ENCODE results near the gene LRP1.

The LRP1 gene

DNA sequence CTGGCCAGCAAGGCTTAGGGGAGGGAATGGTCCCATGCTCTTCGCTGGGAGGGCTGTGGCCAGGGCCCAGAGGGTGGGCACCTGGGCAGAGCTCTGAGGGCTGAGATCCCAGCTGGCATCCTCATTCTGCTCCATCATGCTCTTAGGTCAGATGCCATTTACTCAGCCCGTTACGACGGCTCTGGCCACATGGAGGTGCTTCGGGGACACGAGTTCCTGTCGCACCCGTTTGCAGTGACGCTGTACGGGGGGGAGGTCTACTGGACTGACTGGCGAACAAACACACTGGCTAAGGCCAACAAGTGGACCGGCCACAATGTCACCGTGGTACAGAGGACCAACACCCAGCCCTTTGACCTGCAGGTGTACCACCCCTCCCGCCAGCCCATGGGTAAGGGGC is 49.9 kb downstream of the LRP1 start:
- DNase-seq, result peak; percentile 25

DNA sequence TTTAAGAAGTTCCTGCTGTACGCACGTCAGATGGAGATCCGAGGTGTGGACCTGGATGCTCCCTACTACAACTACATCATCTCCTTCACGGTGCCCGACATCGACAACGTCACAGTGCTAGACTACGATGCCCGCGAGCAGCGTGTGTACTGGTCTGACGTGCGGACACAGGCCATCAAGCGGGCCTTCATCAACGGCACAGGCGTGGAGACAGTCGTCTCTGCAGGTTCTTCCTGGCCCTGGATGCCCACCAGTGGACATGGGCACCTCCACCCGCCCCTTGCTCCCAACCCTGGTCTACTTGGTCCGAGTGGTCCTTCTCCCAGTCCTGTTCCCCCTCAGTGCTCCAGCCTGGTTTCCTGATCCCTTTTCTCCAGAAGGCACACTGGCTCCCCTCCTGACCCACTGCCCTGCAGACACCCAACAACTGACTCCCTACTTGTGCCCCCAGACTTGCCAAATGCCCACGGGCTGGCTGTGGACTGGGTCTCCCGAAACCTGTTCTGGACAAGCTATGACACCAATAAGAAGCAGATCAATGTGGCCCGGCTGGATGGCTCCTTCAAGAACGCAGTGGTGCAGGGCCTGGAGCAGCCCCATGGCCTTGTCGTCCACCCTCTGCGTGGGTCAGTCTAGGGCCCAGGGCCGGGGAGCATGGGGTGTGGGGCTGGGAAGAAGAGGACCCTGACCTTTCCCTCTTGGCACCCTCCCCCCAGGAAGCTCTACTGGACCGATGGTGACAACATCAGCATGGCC is 51.2 kb downstream of the LRP1 start:
- no peak for DNase-seq

DNA sequence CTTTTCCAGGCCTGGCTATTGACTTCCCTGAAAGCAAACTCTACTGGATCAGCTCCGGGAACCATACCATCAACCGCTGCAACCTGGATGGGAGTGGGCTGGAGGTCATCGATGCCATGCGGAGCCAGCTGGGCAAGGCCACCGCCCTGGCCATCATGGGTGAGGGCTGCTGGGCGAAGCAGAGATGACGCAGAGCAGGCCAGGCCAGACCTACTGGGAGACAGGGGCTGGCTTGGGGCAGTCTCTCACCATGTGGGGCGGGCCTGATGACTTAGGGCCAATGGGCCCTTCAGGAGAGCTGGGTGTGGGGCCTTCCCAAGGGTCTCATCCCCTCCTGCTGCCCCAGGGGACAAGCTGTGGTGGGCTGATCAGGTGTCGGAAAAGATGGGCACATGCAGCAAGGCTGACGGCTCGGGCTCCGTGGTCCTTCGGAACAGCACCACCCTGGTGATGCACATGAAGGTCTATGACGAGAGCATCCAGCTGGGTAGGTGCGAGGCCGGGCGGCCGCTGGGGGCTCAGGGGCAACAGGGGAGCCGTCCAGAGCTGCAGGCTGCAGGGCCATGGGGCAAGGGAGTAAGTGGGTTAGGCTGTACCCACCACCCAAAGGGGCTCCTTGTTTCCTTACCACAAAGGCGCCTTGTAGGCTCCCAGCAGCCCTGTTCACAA is 52.2 kb downstream of the LRP1 start:
- DNase-seq, result no peak

DNA sequence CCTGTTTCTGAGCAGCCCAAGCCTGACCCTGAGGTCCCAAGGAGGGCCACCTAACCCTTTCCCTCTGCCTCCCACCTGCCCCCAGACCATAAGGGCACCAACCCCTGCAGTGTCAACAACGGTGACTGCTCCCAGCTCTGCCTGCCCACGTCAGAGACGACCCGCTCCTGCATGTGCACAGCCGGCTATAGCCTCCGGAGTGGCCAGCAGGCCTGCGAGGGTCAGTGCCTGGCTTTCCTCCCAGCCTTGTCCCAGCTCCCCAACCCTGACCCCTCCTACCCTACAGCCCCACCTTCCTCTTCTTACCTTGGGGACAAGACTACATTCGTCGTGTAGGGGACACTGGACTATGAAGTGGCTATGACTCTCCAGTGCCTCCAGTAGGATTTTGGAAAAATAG is 52.8 kb downstream of the LRP1 start:
- no peak for DNase-seq

DNA sequence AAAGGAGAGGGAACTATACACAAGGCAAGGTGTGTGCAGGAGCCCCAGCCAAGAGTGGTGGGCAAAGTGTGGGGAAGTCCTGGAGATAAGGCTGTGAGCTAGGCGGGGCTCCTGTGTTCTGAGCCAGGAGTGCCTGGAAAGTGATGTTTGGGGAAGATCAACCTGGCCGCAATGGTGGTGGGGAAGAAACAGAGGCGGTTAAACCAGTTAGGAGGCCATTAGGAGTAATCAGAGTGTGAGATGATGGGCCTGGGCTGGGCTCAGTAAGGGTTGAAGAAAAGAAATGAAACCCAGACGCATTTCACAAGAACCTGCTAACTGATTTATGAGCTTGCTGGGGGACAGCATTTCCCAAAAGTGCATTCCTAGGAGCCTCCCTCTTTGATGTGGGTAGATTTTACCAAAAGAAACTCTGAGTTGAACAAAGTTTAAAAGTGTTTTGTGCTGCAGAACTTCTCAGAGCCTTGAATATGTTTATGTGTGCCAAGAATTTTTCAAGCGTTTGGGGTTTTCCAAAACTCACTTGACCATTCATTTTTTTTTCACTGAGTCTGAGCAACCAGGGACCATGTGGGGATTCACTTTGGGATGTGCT is 53.4 kb downstream of the LRP1 start:
- no peak for DNase-seq

DNA sequence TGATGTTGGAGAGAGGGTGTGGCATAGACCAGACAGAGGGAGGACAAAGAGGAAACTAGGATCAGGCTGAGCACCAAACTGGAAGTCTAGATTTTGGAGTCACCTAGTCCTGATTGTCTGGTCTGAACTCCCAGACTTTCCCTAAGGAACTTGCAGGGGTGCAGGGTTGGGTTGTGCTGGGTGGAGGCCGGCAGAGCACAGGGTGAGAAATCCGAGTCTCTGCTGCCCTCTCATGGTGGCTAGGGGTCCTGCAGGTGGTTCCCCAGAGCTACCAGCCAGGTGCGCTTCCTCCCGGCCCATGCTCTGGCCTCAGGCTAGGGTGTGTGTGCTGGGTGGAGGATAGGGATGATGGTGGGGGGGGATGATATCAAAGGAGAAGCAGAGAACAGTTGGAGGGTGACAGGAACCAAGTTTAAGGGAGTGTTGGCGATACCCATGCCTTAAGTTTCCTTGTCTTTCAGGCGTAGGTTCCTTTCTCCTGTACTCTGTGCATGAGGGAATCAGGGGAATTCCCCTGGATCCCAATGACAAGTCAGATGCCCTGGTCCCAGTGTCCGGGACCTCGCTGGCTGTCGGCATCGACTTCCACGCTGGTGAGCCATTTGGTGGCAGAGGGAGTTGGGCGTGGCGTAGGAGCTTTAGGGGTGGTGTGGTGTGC is 54.8 kb downstream of the LRP1 start:
- peak; percentile 80 for DNase-seq

DNA sequence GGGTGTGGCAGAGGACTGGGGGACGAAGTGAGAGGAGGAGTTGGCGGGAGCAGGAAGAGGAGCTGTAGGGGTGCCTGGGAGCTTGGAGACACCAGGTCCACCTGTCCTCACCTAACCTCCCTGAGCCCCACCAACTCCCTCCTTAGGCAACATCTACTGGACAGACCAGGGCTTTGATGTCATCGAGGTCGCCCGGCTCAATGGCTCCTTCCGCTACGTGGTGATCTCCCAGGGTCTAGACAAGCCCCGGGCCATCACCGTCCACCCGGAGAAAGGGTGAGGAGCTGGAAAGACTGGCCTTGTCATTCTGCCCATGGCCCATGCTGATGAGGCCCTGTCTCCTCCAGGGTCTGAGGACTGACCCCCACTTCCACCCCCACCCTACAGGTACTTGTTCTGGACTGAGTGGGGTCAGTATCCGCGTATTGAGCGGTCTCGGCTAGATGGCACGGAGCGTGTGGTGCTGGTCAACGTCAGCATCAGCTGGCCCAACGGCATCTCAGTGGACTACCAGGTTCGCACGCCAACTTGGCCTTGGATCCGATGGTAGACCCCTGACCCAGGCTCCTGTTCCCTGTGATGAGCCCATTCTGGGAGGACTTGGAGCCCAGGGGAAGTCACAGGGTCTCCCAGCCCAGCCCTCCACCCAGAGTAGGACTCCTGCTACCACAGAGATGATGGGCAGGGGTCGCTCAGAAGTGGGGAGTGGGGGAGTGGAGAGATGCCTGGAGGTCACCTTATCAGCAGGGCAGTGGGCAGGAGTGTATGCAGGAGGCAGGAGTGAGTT is 55.8 kb downstream of the LRP1 start:
- no peak for DNase-seq

DNA sequence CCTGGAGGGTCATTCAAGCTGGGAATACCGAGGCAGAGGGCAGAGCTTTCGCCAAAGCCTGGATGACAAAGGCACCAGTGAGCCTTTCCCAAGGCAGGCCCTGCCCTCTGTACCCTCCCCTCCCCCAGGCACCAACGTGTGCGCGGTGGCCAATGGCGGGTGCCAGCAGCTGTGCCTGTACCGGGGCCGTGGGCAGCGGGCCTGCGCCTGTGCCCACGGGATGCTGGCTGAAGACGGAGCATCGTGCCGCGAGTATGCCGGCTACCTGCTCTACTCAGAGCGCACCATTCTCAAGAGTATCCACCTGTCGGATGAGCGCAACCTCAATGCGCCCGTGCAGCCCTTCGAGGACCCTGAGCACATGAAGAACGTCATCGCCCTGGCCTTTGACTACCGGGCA is 57.1 kb downstream of the LRP1 start:
- DNase-seq, result no peak

DNA sequence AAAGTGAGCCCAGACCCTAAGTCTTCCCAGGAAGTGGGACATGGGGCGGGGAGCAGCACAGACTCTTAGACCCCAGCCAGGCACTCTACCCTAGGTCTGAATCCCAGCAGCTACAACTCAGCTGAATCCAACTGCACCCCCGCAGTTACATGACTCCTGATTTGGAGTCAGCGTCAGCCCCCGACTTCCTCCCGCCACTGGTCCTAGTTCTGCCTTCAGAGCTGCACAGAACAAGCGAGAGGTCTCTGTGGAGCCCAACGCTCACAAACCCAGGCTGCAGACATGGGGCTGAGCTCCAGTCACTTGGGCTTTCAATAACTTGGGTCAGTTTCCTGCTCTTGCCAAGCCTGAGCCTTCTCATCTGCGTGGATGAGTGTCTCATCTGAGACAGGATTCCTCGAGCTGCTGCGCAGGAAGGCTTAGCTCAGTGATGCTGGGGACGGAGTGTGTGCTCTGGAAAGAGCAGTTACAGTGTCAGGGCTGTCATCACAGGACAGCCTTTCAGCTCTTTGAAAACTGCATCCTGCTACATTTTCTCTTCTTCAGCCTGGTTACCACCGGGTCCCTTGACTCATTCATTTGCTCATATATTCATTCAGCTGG is 57.7 kb downstream of the LRP1 start:
- no peak for DNase-seq

DNA sequence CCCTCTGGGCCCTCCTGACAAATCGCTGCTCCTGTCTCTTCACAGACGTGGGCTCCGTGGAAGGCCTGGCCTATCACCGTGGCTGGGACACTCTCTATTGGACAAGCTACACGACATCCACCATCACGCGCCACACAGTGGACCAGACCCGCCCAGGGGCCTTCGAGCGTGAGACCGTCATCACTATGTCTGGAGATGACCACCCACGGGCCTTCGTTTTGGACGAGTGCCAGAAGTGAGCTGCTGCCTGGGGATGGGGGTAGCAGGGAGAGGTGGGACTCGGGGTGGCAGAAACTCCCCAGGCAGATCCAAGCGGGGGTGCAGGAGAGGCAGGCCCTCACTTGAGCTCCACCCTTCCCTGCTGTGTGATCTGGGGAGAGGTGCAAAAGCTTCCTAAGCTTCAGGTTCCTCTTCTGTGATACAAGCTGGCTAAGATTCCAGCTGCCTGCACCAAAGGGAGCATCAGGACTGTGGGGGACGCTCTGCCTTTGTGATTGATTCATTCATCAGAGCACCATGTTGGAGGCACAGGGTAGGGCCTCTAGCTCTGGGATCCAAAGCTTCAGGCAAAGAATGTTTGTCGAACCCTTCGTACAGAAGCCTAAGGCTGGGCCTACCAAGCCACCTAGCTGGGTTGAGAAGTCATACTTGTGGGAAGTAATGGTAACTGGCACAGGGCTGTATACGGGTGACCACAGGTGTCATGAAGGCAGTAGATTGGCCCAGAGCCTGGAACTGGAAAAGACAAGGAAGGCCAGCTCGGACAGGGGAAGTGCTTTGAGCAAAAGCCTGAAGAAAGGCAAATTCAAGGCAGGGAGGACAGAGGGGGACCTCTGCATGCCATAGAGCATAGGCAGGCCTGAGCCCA is 59.2 kb downstream of the LRP1 start:
- no peak for DNase-seq

DNA sequence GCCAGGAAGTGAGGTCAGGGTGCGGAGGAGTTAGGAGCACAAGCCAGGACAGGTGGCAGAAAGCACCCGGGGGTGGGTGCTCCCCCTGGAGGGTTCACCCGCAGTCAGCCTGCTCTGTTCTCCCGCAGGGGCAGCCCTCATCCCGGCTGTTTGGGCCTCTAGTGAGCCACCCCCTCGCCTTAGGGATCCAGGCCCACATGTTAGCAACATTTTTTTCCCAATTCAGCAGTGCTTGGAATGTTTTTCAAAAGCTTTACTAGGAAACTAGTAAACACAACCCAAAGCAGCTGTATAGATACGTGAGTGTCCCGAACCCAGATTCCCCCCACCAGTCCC is 59.8 kb downstream of the LRP1 start:
- DNase-seq, result no peak

DNA sequence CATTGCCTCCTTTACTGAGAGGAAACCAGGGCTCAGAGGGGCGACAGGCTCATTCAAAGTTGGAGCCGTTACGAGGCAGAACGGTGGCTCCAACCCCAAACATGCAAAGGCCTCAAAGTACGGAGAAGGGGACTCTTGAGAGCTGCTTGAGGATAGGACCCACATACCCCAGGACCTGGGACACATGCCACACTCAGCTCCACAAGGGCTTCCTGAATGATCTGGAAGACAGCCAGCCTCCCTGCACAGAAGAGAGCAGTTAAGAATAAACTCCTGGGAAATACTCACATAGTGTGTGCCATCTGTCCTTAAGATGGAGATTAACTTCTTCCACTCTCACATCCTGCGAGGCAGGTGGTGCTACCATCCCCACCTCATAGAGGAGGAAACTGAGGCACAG is 61.8 kb downstream of the LRP1 start:
- peak; percentile 28 for DNase-seq

DNA sequence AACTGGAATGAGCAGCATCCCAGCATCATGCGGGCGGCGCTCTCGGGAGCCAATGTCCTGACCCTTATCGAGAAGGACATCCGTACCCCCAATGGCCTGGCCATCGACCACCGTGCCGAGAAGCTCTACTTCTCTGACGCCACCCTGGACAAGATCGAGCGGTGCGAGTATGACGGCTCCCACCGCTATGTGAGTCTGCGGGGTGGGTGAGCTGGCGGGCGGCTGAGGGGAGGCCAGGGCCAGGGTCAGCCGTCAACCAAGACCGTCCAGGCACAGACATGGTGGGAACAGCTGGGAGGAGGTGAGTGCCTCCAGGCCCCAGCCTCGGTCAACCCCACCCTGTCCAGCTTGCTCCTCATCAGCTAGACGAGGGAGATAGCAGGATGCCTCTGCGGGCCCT is 62.5 kb downstream of the LRP1 start:
- DNase-seq, result no peak

DNA sequence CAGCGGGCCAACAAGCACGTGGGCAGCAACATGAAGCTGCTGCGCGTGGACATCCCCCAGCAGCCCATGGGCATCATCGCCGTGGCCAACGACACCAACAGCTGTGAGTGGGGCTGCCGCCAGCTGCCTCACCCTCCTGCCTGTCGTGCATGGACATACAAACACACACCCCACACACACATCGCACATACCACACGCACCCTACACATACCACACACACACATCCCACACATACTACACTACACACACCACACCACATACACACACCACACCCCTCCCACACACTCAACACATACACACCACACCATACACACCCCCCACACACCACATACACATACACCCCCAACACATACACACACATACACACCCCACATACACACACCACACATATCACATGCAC is 63.1 kb downstream of the LRP1 start:
- DNase-seq, result no peak

DNA sequence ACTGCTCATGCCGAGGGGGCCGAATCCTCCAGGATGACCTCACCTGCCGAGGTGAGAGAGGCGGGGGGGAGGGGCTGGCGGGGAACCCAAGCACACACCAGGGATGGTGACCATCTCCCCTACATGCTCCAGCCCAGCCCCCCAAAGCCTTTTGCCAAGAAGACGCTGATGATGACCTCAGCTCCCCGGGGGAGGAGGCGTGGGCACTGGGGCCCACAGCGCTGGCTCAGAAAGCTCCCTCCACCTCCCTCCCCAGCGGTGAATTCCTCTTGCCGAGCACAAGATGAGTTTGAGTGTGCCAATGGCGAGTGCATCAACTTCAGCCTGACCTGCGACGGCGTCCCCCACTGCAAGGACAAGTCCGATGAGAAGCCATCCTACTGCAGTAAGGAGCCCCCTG is 64.6 kb downstream of the LRP1 start:
- no peak for DNase-seq

DNA sequence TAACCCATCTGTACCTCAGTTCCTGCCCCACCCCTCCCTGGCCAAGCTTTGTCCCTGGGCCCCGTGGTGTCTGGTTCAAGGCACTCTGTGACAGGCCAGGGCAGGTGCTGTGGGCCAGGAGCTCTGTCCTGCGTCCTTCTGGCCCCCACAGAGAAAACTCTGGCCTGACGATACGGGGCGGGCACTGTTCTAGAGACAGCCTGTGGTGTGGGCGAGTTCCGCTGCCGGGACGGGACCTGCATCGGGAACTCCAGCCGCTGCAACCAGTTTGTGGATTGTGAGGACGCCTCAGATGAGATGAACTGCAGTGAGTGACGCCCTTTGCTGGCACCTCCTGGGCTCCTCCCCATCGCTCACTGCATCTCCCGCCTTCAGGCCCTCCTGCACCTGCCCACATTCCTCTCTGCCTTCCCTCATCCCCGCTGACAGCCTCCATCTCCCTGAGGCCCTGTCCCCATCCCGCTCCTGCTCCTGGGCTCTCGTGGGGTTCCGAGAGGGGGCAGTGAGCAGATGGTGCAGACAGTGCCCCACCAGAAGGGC is 65.5 kb downstream of the LRP1 start:
- DNase-seq, result no peak

DNA sequence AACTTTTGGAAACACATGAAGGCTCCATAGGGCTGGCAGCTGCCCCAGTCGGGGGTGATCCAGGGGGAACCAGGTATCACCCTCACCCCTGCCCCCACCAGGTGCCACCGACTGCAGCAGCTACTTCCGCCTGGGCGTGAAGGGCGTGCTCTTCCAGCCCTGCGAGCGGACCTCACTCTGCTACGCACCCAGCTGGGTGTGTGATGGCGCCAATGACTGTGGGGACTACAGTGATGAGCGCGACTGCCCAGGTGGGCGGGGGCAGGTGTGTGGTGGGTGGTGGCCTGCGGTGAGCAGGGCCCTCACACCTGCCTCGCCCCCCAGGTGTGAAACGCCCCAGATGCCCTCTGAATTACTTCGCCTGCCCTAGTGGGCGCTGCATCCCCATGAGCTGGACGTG is 66.0 kb downstream of the LRP1 start:
- DNase-seq, result no peak

DNA sequence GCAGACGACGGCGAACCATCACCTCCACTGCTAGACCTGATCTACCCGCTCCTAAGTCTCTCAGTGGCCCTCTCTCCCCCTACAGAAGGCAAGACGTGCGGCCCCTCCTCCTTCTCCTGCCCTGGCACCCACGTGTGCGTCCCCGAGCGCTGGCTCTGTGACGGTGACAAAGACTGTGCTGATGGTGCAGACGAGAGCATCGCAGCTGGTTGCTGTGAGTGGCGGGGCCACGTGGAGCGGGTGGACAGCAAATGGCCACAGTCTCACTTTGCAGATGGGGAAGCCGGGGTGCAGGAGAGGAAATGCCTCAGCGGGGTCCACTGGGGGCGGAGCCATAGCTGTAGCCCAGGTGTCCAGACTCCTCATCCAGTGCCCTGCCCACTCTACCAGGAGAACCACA is 66.9 kb downstream of the LRP1 start:
- DNase-seq, result no peak

DNA sequence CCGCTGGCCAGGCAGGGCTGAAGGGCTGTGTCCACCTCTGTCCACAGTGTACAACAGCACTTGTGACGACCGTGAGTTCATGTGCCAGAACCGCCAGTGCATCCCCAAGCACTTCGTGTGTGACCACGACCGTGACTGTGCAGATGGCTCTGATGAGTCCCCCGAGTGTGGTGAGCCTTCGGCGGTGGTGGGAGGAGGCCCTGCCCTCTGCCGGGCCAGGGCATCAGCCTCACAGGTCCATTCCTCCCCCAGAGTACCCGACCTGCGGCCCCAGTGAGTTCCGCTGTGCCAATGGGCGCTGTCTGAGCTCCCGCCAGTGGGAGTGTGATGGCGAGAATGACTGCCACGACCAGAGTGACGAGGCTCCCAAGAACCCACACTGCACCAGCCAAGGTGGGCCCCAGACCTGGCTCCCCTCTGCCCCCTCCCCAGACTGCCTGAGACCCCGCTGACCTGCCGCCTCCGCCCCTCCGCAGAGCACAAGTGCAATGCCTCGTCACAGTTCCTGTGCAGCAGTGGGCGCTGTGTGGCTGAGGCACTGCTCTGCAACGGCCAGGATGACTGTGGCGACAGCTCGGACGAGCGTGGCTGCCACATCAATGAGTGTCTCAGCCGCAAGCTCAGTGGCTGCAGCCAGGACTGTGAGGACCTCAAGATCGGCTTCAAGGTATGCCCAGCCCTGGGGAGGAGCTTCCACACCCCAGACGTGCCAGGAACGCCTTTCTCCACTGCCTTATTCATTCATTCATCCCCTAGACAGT is 67.5 kb downstream of the LRP1 start:
- DNase-seq, result no peak

DNA sequence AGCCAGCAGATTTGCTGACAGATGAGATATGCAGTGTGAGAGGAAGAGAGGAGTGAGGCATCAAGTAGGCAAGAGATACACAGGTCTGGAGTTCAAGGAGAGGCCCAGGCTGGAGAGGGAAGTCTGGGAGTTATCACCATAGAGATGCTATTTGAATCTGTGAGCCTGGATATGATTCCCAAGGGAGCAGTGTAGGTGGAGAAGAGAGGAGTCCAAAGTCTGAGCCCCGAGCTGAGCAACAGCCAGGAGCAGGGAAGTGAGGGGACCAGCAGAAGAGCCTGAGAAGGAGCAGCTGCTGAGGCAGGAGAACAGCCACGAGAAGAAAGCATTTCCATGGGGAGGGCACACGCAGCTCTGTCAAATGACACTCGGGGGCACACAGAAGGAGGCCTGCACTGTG is 68.2 kb downstream of the LRP1 start:
- no peak for DNase-seq

DNA sequence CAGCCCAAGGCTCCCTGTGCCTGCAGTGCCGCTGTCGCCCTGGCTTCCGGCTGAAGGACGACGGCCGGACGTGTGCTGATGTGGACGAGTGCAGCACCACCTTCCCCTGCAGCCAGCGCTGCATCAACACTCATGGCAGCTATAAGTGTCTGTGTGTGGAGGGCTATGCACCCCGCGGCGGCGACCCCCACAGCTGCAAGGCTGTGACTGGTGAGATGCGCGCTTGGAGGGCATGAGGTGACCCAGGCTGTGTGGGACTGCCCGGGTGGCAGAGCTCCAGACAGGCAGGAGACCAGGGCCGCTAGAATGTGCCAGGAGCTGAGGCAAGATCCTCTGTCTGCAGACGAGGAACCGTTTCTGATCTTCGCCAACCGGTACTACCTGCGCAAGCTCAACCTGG is 68.7 kb downstream of the LRP1 start:
- DNase-seq, result no peak
